Body of pancreas (tissue), 4 donors: ENCODE results near the gene LYST. TPM values are rescaled to one million over a fixed set of nuclear protein-coding genes. Genes with fewer than 3 reads are reported as not detected.
A peak's percentile ranks its signal among the peaks of the same experiment; 100 is the strongest.
"Not testable (repeated sequence)": the region's sequence is repeated elsewhere in the genome, so short reads cannot be mapped to it uniquely, and the experiment has no call there.

Experiments
- ATAC-seq: fragments of 150-250 bp; one replicate; pipeline ENCODE4 v1.9.1; 2016
- DNase-seq, 4 donors: peaks; one replicate each; pipeline ENCODE4 v3.0.0-alpha.2; 2019
- H3K27ac ChIP-seq, 4 donors: fragments of 200-600 bp; sonication (generic); 1 replicate in 3 of 4; 2 replicates in 1 of 4; pipeline versions ENCODE4 v1.5.1 to v1.6.1; 2016 to 2019; ENCODE audit warnings: mild to moderate bottlenecking in 1 of 4, mixed read lengths in 1 of 4, moderate library complexity in 1 of 4
- H3K27me3 ChIP-seq, 2 donors: fragments of 200-600 bp; sonication (generic); one replicate each; pipeline ENCODE4 v1.6.0; 2016; ENCODE audit warnings: mild to moderate bottlenecking in 1 of 2
- H3K36me3 ChIP-seq, 2 donors: fragments of 200-600 bp; sonication (generic); replicated peaks in 1 of 2; 2 replicates each; pipeline ENCODE4 v1.5.1; 2016; ENCODE audit warnings: low read depth in 2 of 2; ENCODE audit not compliant: insufficient read depth in 1 of 2
- H3K4me1 ChIP-seq: fragments of 200-600 bp; sonication (generic); one replicate; pipeline ENCODE4 v1.6.0; 2016
- H3K4me3 ChIP-seq, 2 donors: fragments of 200-600 bp; sonication (generic); 1 replicate in 1 of 2; 2 replicates in 1 of 2; pipeline ENCODE4 v1.5.1; 2016 to 2019
- H3K9me3 ChIP-seq, 3 donors: fragments of 200-600 bp; sonication (generic); 1 replicate in 2 of 3; 2 replicates in 1 of 3; pipeline ENCODE4 v1.5.1; 2016
- POLR2A ChIP-seq, 3 donors: fragments of 450-650 bp; IDR thresholded peaks; one replicate each; pipeline ENCODE4 v1.6.1; 2016; ENCODE audit warnings: antibody characterized with exemption in 3 of 3, mild to moderate bottlenecking in 2 of 3
- WGBS, 2 donors: methylation state at CpG; one replicate each; pipeline ENCODE4 v1.1.5; 2017; 5-methylcytosine and 5-hydroxymethylcytosine counted together
- intact Hi-C: fragments of 100-400 bp; cut with DNase I; formaldehyde crosslinking; loops from one replicate; pipeline ENCODE4 v1.15.1; 2023
- total RNA-seq, 2 donors: library from RNA; depleted of rRNA; stranded (reverse); fragments of >200 nt; gene quantifications; one replicate each; pipeline ENCODE4 v1.1.0, GENCODE V29; 2016
- TF ChIP-seq, protein P1 (sequence below), 7 experiments: fragments of 450-650 bp in 4 of 7; fragments of 200-600 bp in 3 of 7; sonication (generic) in 3 of 7; IDR thresholded peaks; one replicate each; pipeline ENCODE4 v1.5.1; 2016 to 2019; ENCODE audit warnings: antibody characterized with exemption in 7 of 7

Gene LYST
- total RNA-seq, 2 donors from 2014 or later = 16.5 to 21.0 TPM

- TF ChIP-seq, protein P1, sequence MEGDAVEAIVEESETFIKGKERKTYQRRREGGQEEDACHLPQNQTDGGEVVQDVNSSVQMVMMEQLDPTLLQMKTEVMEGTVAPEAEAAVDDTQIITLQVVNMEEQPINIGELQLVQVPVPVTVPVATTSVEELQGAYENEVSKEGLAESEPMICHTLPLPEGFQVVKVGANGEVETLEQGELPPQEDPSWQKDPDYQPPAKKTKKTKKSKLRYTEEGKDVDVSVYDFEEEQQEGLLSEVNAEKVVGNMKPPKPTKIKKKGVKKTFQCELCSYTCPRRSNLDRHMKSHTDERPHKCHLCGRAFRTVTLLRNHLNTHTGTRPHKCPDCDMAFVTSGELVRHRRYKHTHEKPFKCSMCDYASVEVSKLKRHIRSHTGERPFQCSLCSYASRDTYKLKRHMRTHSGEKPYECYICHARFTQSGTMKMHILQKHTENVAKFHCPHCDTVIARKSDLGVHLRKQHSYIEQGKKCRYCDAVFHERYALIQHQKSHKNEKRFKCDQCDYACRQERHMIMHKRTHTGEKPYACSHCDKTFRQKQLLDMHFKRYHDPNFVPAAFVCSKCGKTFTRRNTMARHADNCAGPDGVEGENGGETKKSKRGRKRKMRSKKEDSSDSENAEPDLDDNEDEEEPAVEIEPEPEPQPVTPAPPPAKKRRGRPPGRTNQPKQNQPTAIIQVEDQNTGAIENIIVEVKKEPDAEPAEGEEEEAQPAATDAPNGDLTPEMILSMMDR (IDR thresholded peaks at IDR 0.05) = no peak
- TF ChIP-seq POLR2A (IDR thresholded peaks at IDR 0.05) = no peak
- no peak for DNase-seq
- H3K27ac ChIP-seq = no peak overlapping the region
These were observed 39.7 kb upstream of the LYST start for GRCh38 chr1:235906436-235906835.

GRCh38 chr1:235903809-235904208 lies 37.1 kb upstream of the LYST start:
- H3K27ac ChIP-seq, H3K36me3 ChIP-seq, H3K27me3 ChIP-seq, H3K9me3 ChIP-seq, DNase-seq, ATAC-seq, H3K4me1 ChIP-seq, H3K4me3 ChIP-seq, intact Hi-C loops: not testable (repeated sequence)
- 68 to 71% methylated on average over 2 of the region's 2 CpGs for WGBS, 2 donors

More at GRCh38 chr1:235906436-235906835, 39.7 kb upstream of the LYST start:
- Histone ChIP-seq H3K4me1 (no peaks in the 10 kb centered on the region), H3K9me3 (no peaks in the 10 kb centered on the region), H3K27me3 (no peaks in the 10 kb centered on the region), H3K36me3 (no peaks in the 10 kb centered on the region), H3K4me3 (no peak overlapping the region)
- 74 to 83% methylated on average over 5 of the region's 5 CpGs for WGBS, 2 donors
- intact Hi-C loops = no loop called here
- ATAC-seq = no peak

DNA sequence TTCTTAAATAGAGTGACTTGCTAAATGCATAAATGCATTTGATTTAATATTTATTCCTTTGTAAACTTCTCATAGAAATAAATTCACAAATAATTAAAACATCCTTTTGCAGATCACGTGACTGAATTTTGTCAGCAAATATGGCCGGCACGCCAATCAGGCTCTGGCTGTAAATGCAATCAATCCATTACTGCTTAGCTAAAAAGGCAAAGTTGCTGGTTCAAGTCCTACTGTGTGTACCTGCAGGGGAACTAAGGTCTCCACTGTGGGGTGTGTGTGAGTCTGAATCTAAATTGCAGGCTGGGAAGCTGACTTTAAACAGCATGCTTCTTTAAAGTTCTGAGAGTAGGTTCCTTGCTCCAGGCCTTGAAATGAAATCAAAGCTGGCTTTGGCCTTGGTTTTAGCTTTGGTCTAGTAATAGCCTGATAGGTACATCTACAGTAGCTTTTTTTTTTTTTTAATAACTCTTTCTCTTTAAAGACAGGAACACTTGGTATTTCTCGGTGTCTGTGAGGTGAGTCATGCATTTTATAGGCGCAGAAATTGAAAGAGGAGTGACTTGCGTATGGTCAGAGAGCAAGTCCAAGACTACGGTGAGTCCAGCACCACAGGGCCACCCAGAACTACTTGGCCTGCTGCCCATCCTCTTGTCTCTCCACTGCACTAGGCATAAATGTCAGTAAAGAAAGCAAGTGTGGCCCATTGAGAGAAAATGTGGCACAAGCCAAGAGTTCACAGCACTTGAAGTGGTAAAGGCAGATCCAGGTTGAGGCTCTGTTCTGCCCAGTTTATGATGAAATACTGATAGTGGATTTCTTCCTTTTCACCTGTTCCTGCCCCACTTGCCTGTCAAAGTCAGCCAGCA lies 36.2 kb upstream of the LYST start:
- Histone ChIP-seq H3K27me3 (no peaks in the 10 kb centered on the region), H3K4me1 (no peaks in the 10 kb centered on the region), H3K36me3 (no peaks in the 10 kb centered on the region), H3K27ac (no peak overlapping the region), H3K9me3 (no peaks in the 10 kb centered on the region), H3K4me3 (no peak overlapping the region)
- intact Hi-C loops = no loop called here
- no peak for TF ChIP-seq POLR2A (IDR thresholded peaks at IDR 0.05)
- TF ChIP-seq, protein P1 (IDR thresholded peaks at IDR 0.05) = no peak
- WGBS, 2 donors = 67 to 68% methylated on average over 7 of the region's 7 CpGs
- ATAC-seq (no peak), DNase-seq (peak in 1 of 4 donors; percentile 18)

GRCh38 chr1:235901461-235901860 lies 34.8 kb upstream of the LYST start:
- intact Hi-C loops = no loop called here
- no peak for DNase-seq
- H3K36me3 ChIP-seq = no peaks in the 10 kb centered on the region
- no peaks in the 10 kb centered on the region for H3K27me3 ChIP-seq
- H3K9me3 ChIP-seq = no peaks in the 10 kb centered on the region
- ATAC-seq = no peak
- TF ChIP-seq, protein P1 (IDR thresholded peaks at IDR 0.05) = no peak
- no peak for TF ChIP-seq POLR2A (IDR thresholded peaks at IDR 0.05)
- H3K4me1 ChIP-seq = no peaks in the 10 kb centered on the region
- no peak overlapping the region for H3K27ac ChIP-seq
- H3K4me3 ChIP-seq = no peak overlapping the region
- WGBS, 2 donors = 72 to 79% methylated on average over 2 of the region's 2 CpGs

DNA sequence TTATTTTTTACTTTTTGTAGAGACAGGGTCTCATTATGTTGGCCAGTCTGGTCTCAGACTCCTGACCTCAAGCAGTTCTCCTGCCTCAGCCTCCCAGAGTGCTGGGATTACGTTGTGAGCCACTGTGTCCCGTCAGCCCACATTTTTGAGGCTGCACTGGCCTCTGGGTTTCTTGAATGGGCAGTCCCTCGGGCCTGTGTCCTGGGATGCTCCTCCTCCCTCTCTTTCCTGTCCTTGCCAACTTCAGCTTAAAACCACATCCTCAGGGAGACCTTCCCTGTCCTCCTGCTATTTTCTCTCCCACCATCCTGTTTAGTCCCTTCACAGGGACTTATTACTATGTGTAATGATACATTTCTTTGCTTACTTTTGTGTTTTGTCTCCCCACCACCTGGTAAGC lies 31.4 kb upstream of the LYST start:
- ATAC-seq (no peak), DNase-seq (no peak)
- Histone ChIP-seq H3K9me3 (no peaks in the 10 kb centered on the region), H3K27ac (no peak overlapping the region), H3K27me3 (no peaks in the 10 kb centered on the region), H3K36me3 (no peaks in the 10 kb centered on the region), H3K4me1 (no peaks in the 10 kb centered on the region), H3K4me3 (no peak overlapping the region)
- 66% methylated on average over 3 of the region's 3 CpGs for WGBS, 2 donors
- TF ChIP-seq POLR2A (IDR thresholded peaks at IDR 0.05) = no peak
- TF ChIP-seq, protein P1 (IDR thresholded peaks at IDR 0.05) = no peak
- intact Hi-C loops = no loop called here
